Stomach smooth muscle (tissue), 2 donors: ENCODE measurements around the gene POU2F1.

Experiments used
- H3K27ac ChIP-seq: one replicate; pipeline ENCODE4 v1.7.0; 2013; ENCODE audit warnings: mild to moderate bottlenecking, low read length, inconsistent platforms
- H3K27me3 ChIP-seq, 2 donors: one replicate each; pipeline ENCODE4 v1.7.0; 2013; ENCODE audit warnings: low read length in 2 of 2; ENCODE audit not compliant: insufficient read depth in 2 of 2, control insufficient read depth in 1 of 2
- H3K36me3 ChIP-seq, 2 donors: one replicate each; pipeline ENCODE4 v1.7.0; 2013; ENCODE audit warnings: low read length in 2 of 2; ENCODE audit not compliant: control insufficient read depth in 2 of 2, insufficient read depth in 2 of 2
- H3K4me1 ChIP-seq: one replicate; pipeline ENCODE4 v1.7.0; 2013; ENCODE audit warnings: low read length; ENCODE audit not compliant: control insufficient read depth, insufficient read depth
- H3K4me3 ChIP-seq, 2 donors: one replicate each; pipeline ENCODE4 v1.7.0; 2013; ENCODE audit warnings: low read length in 2 of 2
- H3K9ac ChIP-seq, 2 donors: one replicate each; pipeline ENCODE4 v1.7.0; 2013; ENCODE audit warnings: low read length in 2 of 2, mild to moderate bottlenecking in 1 of 2
- H3K9me3 ChIP-seq, 2 donors: one replicate each; pipeline ENCODE4 v1.7.0; 2013; ENCODE audit warnings: low read length in 2 of 2; ENCODE audit not compliant: control insufficient read depth in 2 of 2
- donor health status: healthy.
- donor health status: Pancreatic carcinoma.

POU2F1 gene

GRCh38 chr1:167420510-167420909, 199.8 kb downstream of the POU2F1 start:
- H3K36me3 ChIP-seq, result peaks cover 12% of the 10 kb centered on the region in 2 donors
- H3K4me1 ChIP-seq, result no peaks in the 10 kb centered on the region
- H3K9me3 ChIP-seq, result no peaks in the 10 kb centered on the region
- no peak overlapping the region for H3K4me3 ChIP-seq
- H3K27ac ChIP-seq, result no peak overlapping the region
- H3K27me3 ChIP-seq, result no peaks in the 10 kb centered on the region
- H3K9ac ChIP-seq, result no peak overlapping the region

GRCh38 chr1:167423684-167424619, 203.3 kb downstream of the POU2F1 start:
- Histone ChIP-seq H3K4me3 (no peak overlapping the region), H3K36me3 (peaks cover 6 to 8% of the 10 kb centered on the region in 2 donors)

GRCh38 chr1:167425482-167425881, 204.8 kb downstream of the POU2F1 start:
- Histone ChIP-seq H3K4me3 (no peak overlapping the region), H3K9me3 (no peaks in the 10 kb centered on the region), H3K4me1 (no peaks in the 10 kb centered on the region), H3K27me3 (no peaks in the 10 kb centered on the region), H3K9ac (no peak overlapping the region), H3K36me3 (peaks cover 6 to 8% of the 10 kb centered on the region in 2 donors), H3K27ac (no peak overlapping the region)

More at GRCh38 chr1:167423684-167424619, 203.3 kb downstream of the POU2F1 start:
- Histone ChIP-seq H3K9ac (no peak overlapping the region), H3K4me1 (no peaks in the 10 kb centered on the region), H3K27ac (no peak overlapping the region), H3K9me3 (no peaks in the 10 kb centered on the region), H3K27me3 (no peaks in the 10 kb centered on the region)

- H3K27me3 ChIP-seq, result no peaks in the 10 kb centered on the region
- no peak overlapping the region for H3K27ac ChIP-seq
- no peaks in the 10 kb centered on the region for H3K4me1 ChIP-seq
These were observed 206.0 kb downstream of the POU2F1 start for GRCh38 chr1:167426716-167427115.

GRCh38 chr1:167427848-167428247, 207.2 kb downstream of the POU2F1 start:
- H3K9ac ChIP-seq, result no peak overlapping the region
- H3K36me3 ChIP-seq, result peaks cover 6 to 8% of the 10 kb centered on the region in 2 donors
- H3K27me3 ChIP-seq, result no peaks in the 10 kb centered on the region
- no peaks in the 10 kb centered on the region for H3K4me1 ChIP-seq
- no peak overlapping the region for H3K27ac ChIP-seq
- no peaks in the 10 kb centered on the region for H3K9me3 ChIP-seq
- no peak overlapping the region for H3K4me3 ChIP-seq

More at GRCh38 chr1:167426716-167427115, 206.0 kb downstream of the POU2F1 start:
- Histone ChIP-seq H3K9ac (no peak overlapping the region), H3K9me3 (no peaks in the 10 kb centered on the region), H3K4me3 (no peak overlapping the region), H3K36me3 (peaks cover 6 to 8% of the 10 kb centered on the region in 2 donors)

- Histone ChIP-seq H3K4me3 (no peak overlapping the region), H3K9me3 (no peaks in the 10 kb centered on the region), H3K9ac (no peak overlapping the region), H3K4me1 (no peaks in the 10 kb centered on the region), H3K27me3 (no peaks in the 10 kb centered on the region), H3K36me3 (peaks cover 6 to 8% of the 10 kb centered on the region in 2 donors), H3K27ac (no peak overlapping the region)
These were observed 207.7 kb downstream of the POU2F1 start for GRCh38 chr1:167428395-167428794.

GRCh38 chr1:167429612-167430011, 208.9 kb downstream of the POU2F1 start:
- Histone ChIP-seq H3K9ac (no peak overlapping the region), H3K4me1 (no peaks in the 10 kb centered on the region), H3K4me3 (no peak overlapping the region), H3K36me3 (peaks cover 0 to under 1% of the 10 kb centered on the region in 2 donors), H3K27ac (no peak overlapping the region), H3K27me3 (no peaks in the 10 kb centered on the region), H3K9me3 (no peaks in the 10 kb centered on the region)

- Histone ChIP-seq H3K9me3 (no peaks in the 10 kb centered on the region), H3K9ac (no peak overlapping the region), H3K4me1 (no peaks in the 10 kb centered on the region), H3K4me3 (no peak overlapping the region), H3K27me3 (no peaks in the 10 kb centered on the region), H3K27ac (no peak overlapping the region), H3K36me3 (no peaks in the 10 kb centered on the region)
These were observed 209.6 kb downstream of the POU2F1 start for GRCh38 chr1:167430134-167430848.

- H3K9ac ChIP-seq, result no peak overlapping the region
- H3K27ac ChIP-seq, result no peak overlapping the region
- no peaks in the 10 kb centered on the region for H3K36me3 ChIP-seq
These were observed 210.2 kb downstream of the POU2F1 start for GRCh38 chr1:167430849-167431242.

GRCh38 chr1:167431261-167431908, 210.7 kb downstream of the POU2F1 start:
- H3K4me1 ChIP-seq, result no peaks in the 10 kb centered on the region
- no peak overlapping the region for H3K27ac ChIP-seq
- H3K9ac ChIP-seq, result no peak overlapping the region
- no peaks in the 10 kb centered on the region for H3K27me3 ChIP-seq
- H3K36me3 ChIP-seq, result no peaks in the 10 kb centered on the region
- no peaks in the 10 kb centered on the region for H3K9me3 ChIP-seq
- H3K4me3 ChIP-seq, result no peak overlapping the region

More at GRCh38 chr1:167430849-167431242, 210.2 kb downstream of the POU2F1 start:
- H3K4me1 ChIP-seq, result no peaks in the 10 kb centered on the region
- no peak overlapping the region for H3K4me3 ChIP-seq
- H3K9me3 ChIP-seq, result no peaks in the 10 kb centered on the region
- no peaks in the 10 kb centered on the region for H3K27me3 ChIP-seq
